GM20431 (cell line): Measurements from ENCODE around the gene CRHR2.
"Not testable (repeated sequence)": the region's sequence is repeated elsewhere in the genome, so short reads cannot be mapped to it uniquely, and the experiment has no call there.

Source experiments
- in situ Hi-C: fragments of 300-500 bp; cut with MseI, MboI; formaldehyde crosslinking; loops from one replicate; pipeline ENCODE4 v1.15.0; 2020; ENCODE audit warnings: low sequenced_read_pairs; ENCODE audit not compliant: unreplicated experiment

The CRHR2 gene

GRCh38 chr7:30682212-30683083 lies at the start of gene CRHR2:
Gene CRHR2, minus strand, starts transcription at chr7:30682456. Its CDS starts 176 bp downstream, at chr7:30682280.
- in situ Hi-C loops: no loop called here

DNA sequence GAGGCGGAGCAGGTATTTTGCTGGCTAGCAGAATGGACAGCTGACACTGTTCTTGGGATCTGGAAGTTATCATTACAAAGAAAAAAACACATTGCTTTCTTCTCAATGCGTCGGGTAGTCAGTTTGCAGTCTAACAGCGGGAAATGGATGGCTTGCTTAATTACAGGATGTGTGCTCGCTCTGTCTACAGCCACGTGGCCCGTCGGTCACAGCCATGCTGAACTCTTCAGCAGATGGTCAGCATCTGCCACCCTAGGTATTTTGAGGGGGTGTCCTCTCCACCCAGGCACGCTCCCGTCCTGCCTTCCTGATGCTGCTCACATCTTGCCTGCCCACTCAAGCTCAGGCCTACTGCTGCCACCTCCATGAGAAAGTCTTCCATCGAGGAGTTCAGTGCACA lies 49.3 kb upstream of the CRHR2 start:
- in situ Hi-C loops: no loop called here

GRCh38 chr7:30730996-30731395 lies 48.7 kb upstream of the CRHR2 start:
- in situ Hi-C loops: no loop called here

- in situ Hi-C loops: no loop called here
These were observed 47.8 kb upstream of the CRHR2 start for GRCh38 chr7:30730097-30730496.

GRCh38 chr7:30729642-30730041 lies 47.4 kb upstream of the CRHR2 start:
- in situ Hi-C loops: no loop called here

DNA sequence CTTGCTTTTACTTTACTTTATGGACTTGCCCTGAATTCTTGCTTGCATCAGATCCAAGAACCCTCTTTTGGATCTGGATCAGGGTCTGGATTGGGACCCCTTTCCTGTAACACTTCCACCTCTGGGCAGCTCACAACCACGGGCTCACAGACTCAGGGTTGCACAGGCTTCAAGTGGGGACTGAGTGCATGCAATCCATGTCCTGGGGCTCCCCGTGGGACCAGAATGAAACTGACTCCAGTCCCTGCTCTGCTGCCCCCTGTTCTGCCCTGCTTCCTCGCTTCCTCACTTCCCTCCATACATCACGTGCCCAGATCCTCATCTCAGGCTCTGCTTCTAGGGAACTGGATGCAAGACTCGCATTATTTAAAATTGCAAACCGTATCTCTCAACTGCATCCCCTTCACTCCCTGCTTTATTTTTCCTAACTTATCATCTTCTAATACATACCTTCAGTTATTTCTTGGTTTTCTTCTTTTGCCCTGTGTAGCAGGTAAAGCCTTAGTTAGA lies 46.4 kb upstream of the CRHR2 start:
- in situ Hi-C loops: no loop called here

GRCh38 chr7:30727061-30727945 lies 45.0 kb upstream of the CRHR2 start:
- in situ Hi-C loops: no loop called here

- in situ Hi-C loops: no loop called here
These were observed 44.2 kb upstream of the CRHR2 start for GRCh38 chr7:30726296-30727006.

DNA sequence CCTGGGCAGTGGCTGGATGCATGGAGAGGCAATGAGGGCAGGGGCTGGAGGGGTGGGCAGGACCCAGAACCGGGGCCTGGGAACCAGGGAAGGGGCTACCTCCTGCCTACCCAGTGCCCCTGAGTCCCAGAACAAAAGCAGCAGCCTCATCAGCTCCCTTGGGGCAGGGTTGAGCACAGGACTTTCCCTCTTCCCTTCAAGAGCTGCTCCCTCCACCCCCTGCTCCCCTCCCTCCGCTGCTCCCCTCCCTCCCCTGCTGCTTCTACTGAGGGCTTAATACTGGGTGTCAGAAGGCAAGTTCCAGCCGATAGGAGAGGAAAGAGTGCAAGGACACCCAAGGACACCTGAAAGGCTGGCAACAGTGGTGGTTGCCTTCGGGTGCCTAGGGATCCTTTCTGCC lies 41.5 kb upstream of the CRHR2 start:
- in situ Hi-C loops: no loop called here

- in situ Hi-C loops: no loop called here
These were observed 40.4 kb upstream of the CRHR2 start for GRCh38 chr7:30722671-30723070.

- in situ Hi-C loops: no loop called here
These were observed 39.9 kb upstream of the CRHR2 start for GRCh38 chr7:30722187-30722586.

DNA sequence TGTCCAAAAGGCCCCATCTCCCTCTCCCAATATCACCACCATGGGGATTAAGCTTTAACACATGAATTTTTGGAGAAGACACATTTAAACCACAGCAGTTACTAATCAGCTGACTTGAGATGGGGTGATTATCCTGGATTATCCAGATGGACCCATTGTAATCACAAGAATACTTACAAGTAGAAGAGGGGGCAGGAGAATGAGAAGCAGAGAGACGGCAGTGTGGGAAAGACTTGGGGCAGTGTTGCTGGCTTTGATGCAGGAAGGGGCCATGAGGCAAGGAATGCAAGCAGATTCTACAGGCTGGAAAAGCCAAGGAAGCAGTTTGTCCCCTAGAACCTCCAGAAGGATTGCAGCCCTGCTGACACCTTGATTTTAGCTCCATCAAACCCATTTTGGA lies 39.0 kb upstream of the CRHR2 start:
- in situ Hi-C loops: no loop called here

GRCh38 chr7:30719434-30719833 lies 37.2 kb upstream of the CRHR2 start:
- in situ Hi-C loops: not testable (repeated sequence)

- in situ Hi-C loops: no loop called here
These were observed 34.9 kb upstream of the CRHR2 start for GRCh38 chr7:30717181-30717580.

DNA sequence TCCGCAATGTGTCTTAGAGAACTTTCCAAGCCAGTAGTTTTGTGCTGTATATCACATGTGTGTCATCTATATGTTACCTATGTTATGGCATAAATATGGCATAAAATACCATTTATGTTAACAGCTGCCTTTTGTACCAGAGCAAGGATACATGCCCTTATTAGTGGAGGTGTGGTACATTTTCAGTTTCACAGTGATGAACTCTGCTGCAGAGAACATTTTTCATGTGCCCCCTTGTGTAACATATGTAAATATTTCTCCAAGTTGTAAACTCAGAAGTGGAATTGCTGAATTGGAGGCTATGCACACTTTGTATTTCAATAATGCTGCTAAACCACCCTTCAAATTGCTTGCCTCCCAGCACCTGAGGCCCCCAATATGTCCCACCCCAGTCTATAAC lies 31.9 kb upstream of the CRHR2 start:
- in situ Hi-C loops: no loop called here

GRCh38 chr7:30713392-30713791 lies 31.1 kb upstream of the CRHR2 start:
- in situ Hi-C loops: no loop called here

DNA sequence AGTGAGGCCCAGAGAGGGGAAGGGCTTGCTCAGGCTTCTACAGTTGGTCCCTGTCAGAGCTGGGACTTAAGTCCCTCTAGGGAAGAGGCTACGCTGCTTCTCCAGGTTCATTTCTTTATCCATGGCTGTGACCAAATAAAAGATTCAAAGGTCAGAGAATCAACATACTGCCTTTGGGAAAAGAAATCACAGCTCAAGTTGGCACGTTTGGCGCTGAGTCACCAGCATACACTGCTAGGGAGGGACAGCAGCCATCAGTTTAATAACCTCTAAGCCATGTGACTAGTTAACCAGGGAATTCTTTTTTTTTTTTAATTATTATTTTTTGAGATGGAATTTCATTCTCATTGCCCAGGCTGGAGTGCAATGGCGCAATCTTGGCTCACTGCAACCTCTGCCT lies 28.4 kb upstream of the CRHR2 start:
- in situ Hi-C loops: no loop called here

DNA sequence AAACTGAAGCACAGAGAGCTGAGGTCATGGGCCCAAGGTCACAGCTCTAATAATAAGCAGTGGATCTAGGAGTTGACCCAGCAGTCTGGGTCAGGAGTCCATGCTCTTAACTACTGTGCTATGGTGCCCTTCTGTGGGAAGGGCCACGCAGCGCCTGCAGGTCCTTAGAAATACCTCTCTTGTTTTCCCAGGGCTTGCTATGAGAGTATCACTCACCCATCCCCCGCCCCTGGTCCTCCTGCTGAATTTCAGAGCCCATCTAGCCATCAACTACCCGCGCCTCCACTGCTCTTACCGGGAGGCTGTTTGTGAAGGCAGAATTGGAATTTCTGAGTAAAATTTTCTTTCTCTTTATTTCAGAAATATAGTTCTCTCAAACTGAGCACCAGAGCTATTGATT lies 27.3 kb upstream of the CRHR2 start:
- in situ Hi-C loops: no loop called here

DNA sequence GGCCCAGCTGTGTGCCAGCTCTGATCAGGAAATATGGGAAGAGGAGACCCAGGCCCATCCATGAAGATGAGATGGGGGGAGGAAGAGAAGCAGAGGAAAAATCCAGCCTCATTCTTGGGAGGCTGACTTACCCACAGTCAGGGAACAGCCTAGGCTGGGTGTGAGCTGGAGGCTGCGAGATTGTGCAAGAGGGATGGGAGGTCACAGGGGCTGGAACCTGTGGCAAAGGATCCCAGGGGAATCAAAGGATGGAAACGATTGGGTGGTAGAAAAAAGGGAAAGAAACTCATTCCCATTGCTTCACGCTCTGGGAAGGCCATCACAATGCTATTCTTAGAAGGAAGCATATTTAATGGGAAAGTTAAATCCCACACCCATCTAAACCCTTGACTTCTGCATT lies 26.7 kb upstream of the CRHR2 start:
- in situ Hi-C loops: no loop called here

DNA sequence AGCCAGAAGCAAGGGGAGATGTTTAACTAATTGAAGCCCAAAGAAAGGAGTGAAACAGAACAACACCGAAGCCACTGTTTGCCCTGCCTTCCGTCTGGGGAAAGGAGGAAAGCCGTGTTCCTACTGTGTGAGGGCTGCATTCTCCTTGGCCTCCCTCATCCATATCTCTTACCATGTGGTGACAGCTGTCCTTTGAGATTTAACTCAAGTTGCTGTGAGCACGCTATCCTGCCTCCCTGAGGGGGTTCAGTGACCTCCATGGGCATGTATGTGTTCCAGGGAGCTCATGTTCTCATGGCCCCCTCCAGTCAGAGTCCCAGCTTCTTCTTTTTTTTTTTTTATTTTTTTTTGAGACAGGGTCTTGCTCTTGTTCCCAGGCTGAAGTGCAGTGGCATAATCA lies 26.2 kb upstream of the CRHR2 start:
- in situ Hi-C loops: no loop called here
